HepG2 (cell line): ENCODE data around the gene HILPDA. TPM values are rescaled to one million over a fixed set of nuclear protein-coding genes. Genes with fewer than 3 reads are reported as not detected.

ENCODE experiments used
- EED ChIP-seq: sonication (generic); formaldehyde crosslinking; IDR thresholded peaks from 2 replicates; pipeline ENCODE4 v1.5.0; 2020; ENCODE audit warnings: mild to moderate bottlenecking, missing genetic modification reagents
- HNRNPLL ChIP-seq: fragments of 200-400 bp; formaldehyde crosslinking; IDR thresholded peaks from 2 replicates; pipeline ENCODE4 v1.6.1; 2017; ENCODE audit warnings: mild to moderate bottlenecking, low read depth, low read length; ENCODE audit not compliant: poor library complexity, severe bottlenecking
- JUND ChIP-seq: sonication (generic); formaldehyde crosslinking; IDR thresholded peaks from 2 replicates; pipeline ENCODE4 v1.8.0; 2022; ENCODE audit warnings: mild to moderate bottlenecking, missing genetic modification reagents
- MAF1 ChIP-seq: sonication (generic); formaldehyde crosslinking; IDR thresholded peaks from 2 replicates; pipeline ENCODE4 v1.5.0; 2020; ENCODE audit warnings: missing genetic modification reagents, borderline replicate concordance
- NKX3-1 ChIP-seq: sonication (generic); formaldehyde crosslinking; IDR thresholded peaks from 2 replicates; pipeline ENCODE4 v1.5.0; 2020; ENCODE audit warnings: missing genetic modification reagents
- NR3C1 ChIP-seq: sonication (generic); formaldehyde crosslinking; IDR thresholded peaks from 2 replicates; pipeline ENCODE4 v1.4.0; 2020; ENCODE audit warnings: missing genetic modification reagents
- SIN3A ChIP-seq: IDR thresholded peaks from 2 replicates; pipeline ENCODE4 v1.6.1; 2011; ENCODE audit warnings: low read depth, mild to moderate bottlenecking, control low read depth, low read length, borderline replicate concordance
- SMYD3 ChIP-seq: sonication (generic); formaldehyde crosslinking; IDR thresholded peaks from 2 replicates; pipeline ENCODE4 v1.8.1; 2023; ENCODE audit warnings: mild to moderate bottlenecking, missing genetic modification reagents
- STAT6 ChIP-seq: sonication (generic); formaldehyde crosslinking; IDR thresholded peaks from 2 replicates; pipeline ENCODE4 v1.4.0; 2020; ENCODE audit warnings: missing genetic modification reagents, mild to moderate bottlenecking, borderline replicate concordance
- TOE1 ChIP-seq: sonication (generic); formaldehyde crosslinking; IDR thresholded peaks from 2 replicates; pipeline ENCODE4 v1.4.0; 2020; ENCODE audit warnings: mild to moderate bottlenecking, missing genetic modification reagents
- ZC3H4 ChIP-seq: sonication (generic); formaldehyde crosslinking; IDR thresholded peaks from 2 replicates; pipeline ENCODE4 v1.4.0; 2020; ENCODE audit warnings: missing genetic modification reagents, borderline replicate concordance
- ZNF276 ChIP-seq: sonication (generic); formaldehyde crosslinking; IDR thresholded peaks from 2 replicates; pipeline ENCODE4 v1.4.0; 2020; ENCODE audit warnings: mild to moderate bottlenecking, low read depth, missing genetic modification reagents
- ZNF44 ChIP-seq: sonication (generic); formaldehyde crosslinking; IDR thresholded peaks from 2 replicates; pipeline ENCODE4 v1.5.1; 2020; ENCODE audit warnings: mild to moderate bottlenecking, missing genetic modification reagents
- ZNF503 ChIP-seq: sonication (generic); formaldehyde crosslinking; IDR thresholded peaks from 2 replicates; pipeline ENCODE4 v1.4.0; 2020; ENCODE audit warnings: missing genetic modification reagents
- ZNF549 ChIP-seq: sonication (generic); formaldehyde crosslinking; IDR thresholded peaks from 2 replicates; pipeline ENCODE4 v1.5.0; 2020; ENCODE audit warnings: missing genetic modification reagents
- ZNF564 ChIP-seq: sonication (generic); formaldehyde crosslinking; IDR thresholded peaks from 2 replicates; pipeline ENCODE4 v1.8.1; 2023; ENCODE audit warnings: mild to moderate bottlenecking, missing genetic modification reagents
- ZNF569 ChIP-seq: sonication (generic); formaldehyde crosslinking; IDR thresholded peaks from 2 replicates; pipeline ENCODE4 v1.5.0; 2020; ENCODE audit warnings: mild to moderate bottlenecking, missing genetic modification reagents, moderate library complexity, borderline replicate concordance
- ZNF577 ChIP-seq: sonication (generic); formaldehyde crosslinking; IDR thresholded peaks from 2 replicates; pipeline ENCODE4 v1.4.0; 2020; ENCODE audit warnings: mild to moderate bottlenecking, low read depth, missing genetic modification reagents, borderline replicate concordance
- ZNF616 ChIP-seq: sonication (generic); formaldehyde crosslinking; IDR thresholded peaks from 2 replicates; pipeline ENCODE4 v1.5.0; 2020; ENCODE audit warnings: low read depth, mild to moderate bottlenecking, missing genetic modification reagents
- polyA plus RNA-seq, 8 experiments: library from polyadenylated mRNA; depleted of rRNA in 3 of 8; stranded (reverse) in 7 of 8; unstranded in 1 of 8; fragments of >200 nt; fragmentation: Illumina TruSeq in 4 of 8; extraction: Trizol in 4 of 8; gene quantifications; 2 replicates each; pipeline versions ENCODE4 v1.2.1 to v1.2.3, GENCODE V29; 2011 to 2016; ENCODE audit warnings: low read depth in 4 of 8, missing spikeins in 1 of 8, mixed read lengths in 1 of 8; ENCODE audit not compliant: insufficient read depth in 1 of 8
- total RNA-seq, 5 experiments: library from RNA; depleted of rRNA; stranded (reverse); fragments of >200 nt; fragmentation: Illumina TruSeq; extraction: Trizol; gene quantifications; 2 replicates each; pipeline ENCODE4 v1.2.3, GENCODE V29; 2016; ENCODE audit warnings: low read depth in 1 of 5

The HILPDA gene
- total and polyA plus RNA-seq, 2 of the 13 experiments (the other 11 are each of a cell fraction or from before 2014, with no cell fraction given), result 11.1 to 44.0 TPM

- peak; percentile 17; the same call in 1 of the 2 replicates for TF ChIP-seq ZNF503 (CRISPR knock-in tag)
- TF ChIP-seq ZNF44, result no peak
- peak; percentile 3 for TF ChIP-seq HNRNPLL
- 0 out of 2 replicates have a peak, but pooled peaks have one; percentile 31 for TF ChIP-seq SMYD3 (CRISPR knock-in tag)
- TF ChIP-seq ZNF564 (CRISPR knock-in tag), result 0 out of 2 replicates have a peak, but pooled peaks have one; percentile 16
- no peak for TF ChIP-seq JUND (CRISPR knock-in tag)
- no peak for TF ChIP-seq ZNF616
- TF ChIP-seq ZNF549 (CRISPR knock-in tag), result 0 out of 2 replicates have a peak, but pooled peaks have one; percentile 51
- 0 out of 2 replicates have a peak, but pooled peaks have one; percentile 5 for TF ChIP-seq ZNF276
- peak; percentile 14; the same call in 1 of the 2 replicates for TF ChIP-seq NKX3-1 (CRISPR knock-in tag)
- no peak for TF ChIP-seq SIN3A
- no peak for TF ChIP-seq NR3C1 (CRISPR knock-in tag)
- TF ChIP-seq ZNF577 (CRISPR knock-in tag), result no peak
- TF ChIP-seq EED (CRISPR knock-in tag), result peak; percentile 41; the same call in 1 of the 2 replicates
- 0 out of 2 replicates have a peak, but pooled peaks have one; percentile 39 for TF ChIP-seq ZC3H4 (CRISPR knock-in tag)
- no peak; the same call in 1 of the 2 replicates for TF ChIP-seq TOE1
- TF ChIP-seq STAT6, result peak; percentile 69; the same call in 1 of the 2 replicates
- TF ChIP-seq MAF1, result 0 out of 2 replicates have a peak, but pooled peaks have one; percentile 7
- 0 out of 2 replicates have a peak, but pooled peaks have one; percentile 9 for TF ChIP-seq ZNF569 (CRISPR knock-in tag)
Measured at GRCh38 chr7:128454808-128455542, 703 bp upstream of the HILPDA start (continued).
